Neutrophil (primary cell): ENCODE measurements around the gene CSF3R.
"Not testable (repeated sequence)": the region's sequence is repeated elsewhere in the genome, so short reads cannot be mapped to it uniquely, and the experiment has no call there.

Experiments
- H3K27ac ChIP-seq: fragments of 200-600 bp; sonication (generic); 2 replicates; pipeline ENCODE4 v1.5.1; 2016; ENCODE audit warnings: mild to moderate bottlenecking, moderate library complexity
- H3K27me3 ChIP-seq: fragments of 200-600 bp; sonication (generic); 2 replicates; pipeline ENCODE4 v1.6.0; 2016; ENCODE audit warnings: mild to moderate bottlenecking
- H3K36me3 ChIP-seq: fragments of 200-600 bp; sonication (generic); 2 replicates; pipeline ENCODE4 v1.5.1; 2017
- H3K4me1 ChIP-seq, 2 experiments: fragments of 200-600 bp in 1 of 2; sonication (generic) in 1 of 2; 1 replicate in 1 of 2; 2 replicates in 1 of 2; pipeline versions ENCODE4 v1.5.1 to v1.6.1; 2013 to 2016; ENCODE audit warnings: low read depth in 1 of 2, low read length in 1 of 2, mild to moderate bottlenecking in 1 of 2, moderate library complexity in 1 of 2; ENCODE audit not compliant: control insufficient read depth in 1 of 2, insufficient read depth in 1 of 2
- H3K4me3 ChIP-seq, 2 experiments: fragments of 200-600 bp in 1 of 2; sonication (generic) in 1 of 2; 1 replicate in 1 of 2; 2 replicates in 1 of 2; pipeline ENCODE4 v1.5.1; 2013 to 2016; ENCODE audit warnings: low read depth in 1 of 2, low read length in 1 of 2, mild to moderate bottlenecking in 1 of 2, moderate library complexity in 1 of 2
- H3K9me3 ChIP-seq: fragments of 200-600 bp; sonication (generic); 2 replicates; pipeline ENCODE4 v1.5.1; 2016
- TF ChIP-seq, protein P1 (sequence below): fragments of 200-600 bp; sonication (generic); IDR thresholded peaks from 2 replicates; pipeline ENCODE4 v1.5.1; 2016; ENCODE audit warnings: antibody characterized with exemption

The CSF3R gene

DNA sequence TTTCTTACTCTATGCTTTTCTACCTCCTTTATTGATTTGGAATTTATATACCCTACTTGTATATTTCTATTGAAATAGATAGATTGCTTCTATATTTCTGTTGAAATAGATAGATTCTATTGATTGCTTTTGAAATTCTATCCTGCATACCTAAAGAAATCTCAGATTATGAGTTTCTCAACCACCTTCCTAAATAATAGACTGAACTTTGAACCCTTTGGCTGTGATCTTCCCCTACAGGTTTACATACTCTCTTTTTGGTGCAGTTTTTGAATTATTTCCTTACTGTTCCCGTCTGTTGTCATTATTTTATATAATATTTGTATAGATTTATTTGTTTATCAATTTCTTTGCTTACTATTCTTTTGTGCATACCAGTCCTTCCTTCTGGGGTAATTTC, 20.4 kb upstream of the CSF3R start:
- H3K4me1 ChIP-seq, result peaks cover 15 to 17% of the 10 kb centered on the region in 2 experiments
- TF ChIP-seq, protein P1, sequence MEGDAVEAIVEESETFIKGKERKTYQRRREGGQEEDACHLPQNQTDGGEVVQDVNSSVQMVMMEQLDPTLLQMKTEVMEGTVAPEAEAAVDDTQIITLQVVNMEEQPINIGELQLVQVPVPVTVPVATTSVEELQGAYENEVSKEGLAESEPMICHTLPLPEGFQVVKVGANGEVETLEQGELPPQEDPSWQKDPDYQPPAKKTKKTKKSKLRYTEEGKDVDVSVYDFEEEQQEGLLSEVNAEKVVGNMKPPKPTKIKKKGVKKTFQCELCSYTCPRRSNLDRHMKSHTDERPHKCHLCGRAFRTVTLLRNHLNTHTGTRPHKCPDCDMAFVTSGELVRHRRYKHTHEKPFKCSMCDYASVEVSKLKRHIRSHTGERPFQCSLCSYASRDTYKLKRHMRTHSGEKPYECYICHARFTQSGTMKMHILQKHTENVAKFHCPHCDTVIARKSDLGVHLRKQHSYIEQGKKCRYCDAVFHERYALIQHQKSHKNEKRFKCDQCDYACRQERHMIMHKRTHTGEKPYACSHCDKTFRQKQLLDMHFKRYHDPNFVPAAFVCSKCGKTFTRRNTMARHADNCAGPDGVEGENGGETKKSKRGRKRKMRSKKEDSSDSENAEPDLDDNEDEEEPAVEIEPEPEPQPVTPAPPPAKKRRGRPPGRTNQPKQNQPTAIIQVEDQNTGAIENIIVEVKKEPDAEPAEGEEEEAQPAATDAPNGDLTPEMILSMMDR, result no peak
- H3K36me3 ChIP-seq, result no peaks in the 10 kb centered on the region
- H3K27ac ChIP-seq, result no peak overlapping the region
- H3K9me3 ChIP-seq, result no peaks in the 10 kb centered on the region
- no peaks in the 10 kb centered on the region for H3K27me3 ChIP-seq
- no peak overlapping the region for H3K4me3 ChIP-seq

DNA sequence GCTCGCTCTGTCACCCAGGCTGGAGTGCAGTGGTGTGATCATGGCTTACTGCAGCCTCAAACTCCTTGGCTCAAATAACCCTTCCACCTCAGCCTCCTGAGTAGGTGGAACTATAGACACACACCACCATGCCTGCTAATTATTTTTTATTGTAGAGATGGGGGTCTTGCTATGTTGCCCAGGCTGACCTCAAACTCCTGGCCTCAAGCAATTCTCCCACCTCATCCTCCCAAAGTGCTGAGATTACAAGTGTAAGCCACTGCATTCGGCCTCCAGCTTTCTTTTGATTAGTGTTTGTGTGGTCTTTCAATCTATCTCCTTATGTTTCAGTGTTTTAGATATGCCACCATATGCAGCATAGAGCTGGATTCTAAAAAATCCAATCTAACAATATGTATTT, 19.9 kb upstream of the CSF3R start:
- no peaks in the 10 kb centered on the region for H3K36me3 ChIP-seq
- no peaks in the 10 kb centered on the region for H3K9me3 ChIP-seq
- peaks cover 15 to 17% of the 10 kb centered on the region in 2 experiments for H3K4me1 ChIP-seq
- no peaks in the 10 kb centered on the region for H3K27me3 ChIP-seq
- TF ChIP-seq, protein P1, result no peak
- H3K4me3 ChIP-seq, result no peak overlapping the region
- no peak overlapping the region for H3K27ac ChIP-seq

DNA sequence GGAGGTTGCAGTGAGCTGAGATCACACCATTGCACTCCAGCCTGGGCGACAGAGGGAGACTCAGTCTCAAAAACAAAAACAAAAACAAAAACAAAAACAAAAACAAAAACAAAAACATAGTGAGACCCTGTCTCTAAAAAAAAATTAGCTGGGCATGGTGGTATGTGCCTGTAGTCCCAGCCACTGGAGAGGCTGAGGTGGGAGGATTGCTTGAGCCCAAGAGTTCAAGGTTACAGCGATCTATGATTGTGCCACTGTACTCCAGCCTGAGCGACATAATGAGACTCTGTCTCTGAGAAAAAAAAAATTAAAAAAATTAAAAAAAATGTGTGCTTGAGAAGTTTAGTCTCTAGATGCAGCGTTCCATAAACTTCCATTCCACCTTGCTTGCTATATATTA, 19.2 kb upstream of the CSF3R start:
- peaks cover 10 to 11% of the 10 kb centered on the region in 2 experiments for H3K4me1 ChIP-seq
- not testable (repeated sequence) for H3K27ac ChIP-seq, H3K4me3 ChIP-seq, H3K9me3 ChIP-seq, H3K36me3 ChIP-seq, H3K27me3 ChIP-seq

DNA sequence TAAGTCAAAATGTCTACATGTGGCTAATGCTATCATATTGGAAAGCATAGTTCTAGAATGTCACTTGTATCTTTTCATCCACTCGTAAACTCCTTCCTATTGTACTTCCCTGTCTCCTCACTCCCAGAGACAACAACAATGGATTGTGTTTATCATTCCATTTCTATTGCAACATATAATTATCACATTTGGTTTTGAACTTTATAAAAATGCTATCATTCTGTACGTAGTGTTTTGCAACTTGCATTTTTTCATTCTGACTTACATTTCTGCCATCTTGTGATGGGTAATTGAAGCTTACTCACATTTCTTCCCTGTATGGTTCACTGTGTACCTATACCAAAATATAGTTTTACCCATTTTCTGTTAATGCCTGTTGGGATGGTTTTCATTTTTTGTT, 14.5 kb upstream of the CSF3R start:
- no peak overlapping the region for H3K4me3 ChIP-seq
- no peaks in the 10 kb centered on the region for H3K27me3 ChIP-seq
- no peaks in the 10 kb centered on the region for H3K36me3 ChIP-seq
- TF ChIP-seq, protein P1, result no peak
- no peaks in the 10 kb centered on the region for H3K9me3 ChIP-seq
- no peaks in the 10 kb centered on the region for H3K4me1 ChIP-seq
- no peak overlapping the region for H3K27ac ChIP-seq

DNA sequence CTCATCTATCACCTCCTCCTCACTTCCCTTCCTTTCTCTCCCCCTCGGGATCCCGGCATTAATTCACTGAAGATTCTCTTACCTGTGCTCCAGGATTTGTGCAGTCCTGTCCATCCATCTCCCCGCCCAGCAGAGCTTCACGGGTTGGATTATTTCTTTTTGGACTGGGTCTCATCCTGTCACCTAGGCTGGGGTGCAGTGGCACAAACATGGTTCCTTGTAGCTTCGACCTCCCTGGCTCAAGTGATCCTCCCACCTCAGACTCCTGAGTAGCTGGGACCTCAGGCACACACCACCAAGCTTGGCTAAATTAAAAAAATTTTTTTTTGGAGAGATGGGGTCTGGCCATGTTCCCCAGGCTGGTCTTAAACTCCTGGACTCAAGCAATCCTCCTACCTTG, 12.3 kb upstream of the CSF3R start:
- Histone ChIP-seq H3K4me3 (no peak overlapping the region), H3K4me1 (peaks cover 4 to 8% of the 10 kb centered on the region in 2 experiments), H3K27me3 (no peaks in the 10 kb centered on the region), H3K36me3 (no peaks in the 10 kb centered on the region), H3K27ac (no peak overlapping the region), H3K9me3 (no peaks in the 10 kb centered on the region)
- TF ChIP-seq, protein P1, result no peak

DNA sequence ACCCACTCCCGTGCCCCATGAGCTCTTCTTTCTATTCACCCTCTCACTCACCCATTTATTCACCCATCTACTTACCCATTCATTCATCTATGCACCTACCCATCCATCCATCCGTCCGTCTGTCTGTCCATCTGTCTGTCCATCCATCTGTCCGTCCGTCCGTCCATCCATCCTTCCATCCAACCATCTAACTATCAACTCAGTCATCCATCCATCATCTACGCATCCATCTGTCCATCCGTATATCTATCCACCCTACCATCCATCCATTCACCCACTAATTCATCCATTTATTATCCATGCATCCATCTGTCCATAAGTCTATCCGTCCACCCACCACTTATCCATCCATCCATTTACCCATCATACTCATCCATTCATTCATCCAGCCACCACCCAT, 10.8 kb upstream of the CSF3R start:
- TF ChIP-seq, protein P1, result no peak
- Histone ChIP-seq H3K27me3 (no peaks in the 10 kb centered on the region), H3K4me1 (peaks cover 18 to 23% of the 10 kb centered on the region in 2 experiments), H3K27ac (no peak overlapping the region), H3K4me3 (no peak overlapping the region), H3K9me3 (no peaks in the 10 kb centered on the region), H3K36me3 (no peaks in the 10 kb centered on the region)
